HG02885 (cell line): ENCODE measurements around the gene CACNA1S.

Experiments
- ATAC-seq: cut with Tn5 transposase; IDR thresholded peaks from one replicate; pipeline ENCODE4 v1.9.1; 2021; ENCODE audit warnings: mild to moderate bottlenecking; ENCODE audit not compliant: unreplicated experiment, poor library complexity

CACNA1S gene

DNA sequence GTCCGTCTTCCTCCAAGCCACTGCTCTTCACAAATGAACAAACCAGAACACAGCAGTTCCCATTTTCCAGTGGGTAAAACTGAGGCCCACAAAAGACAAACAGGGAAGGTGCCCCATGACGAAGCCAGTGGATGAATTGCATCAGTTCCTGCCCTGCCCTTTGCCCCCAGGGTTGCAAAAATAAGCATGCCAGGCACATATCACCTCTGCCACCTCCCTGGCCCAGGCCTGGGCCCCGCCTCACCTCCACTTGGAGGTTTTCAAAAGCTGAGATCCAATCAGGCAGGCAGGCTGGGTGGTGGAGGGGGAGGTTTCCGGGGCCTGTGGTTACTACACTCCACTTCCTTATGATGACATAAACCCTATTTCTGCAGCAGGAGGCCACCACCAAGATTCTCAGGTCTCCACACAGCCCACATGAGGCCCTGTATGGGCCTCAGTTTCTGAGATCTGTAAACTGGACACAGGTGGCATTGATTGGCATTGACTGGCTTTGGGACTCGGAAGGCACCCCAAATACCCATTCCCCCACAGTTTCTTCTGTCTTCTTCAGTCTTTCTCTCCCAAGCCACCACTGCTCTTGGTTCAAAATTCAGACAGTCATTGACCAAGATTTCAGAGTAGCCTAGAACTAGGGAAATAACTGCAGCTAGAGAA, 92.8 kb downstream of the CACNA1S start:
- ATAC-seq, result peak; percentile 71

DNA sequence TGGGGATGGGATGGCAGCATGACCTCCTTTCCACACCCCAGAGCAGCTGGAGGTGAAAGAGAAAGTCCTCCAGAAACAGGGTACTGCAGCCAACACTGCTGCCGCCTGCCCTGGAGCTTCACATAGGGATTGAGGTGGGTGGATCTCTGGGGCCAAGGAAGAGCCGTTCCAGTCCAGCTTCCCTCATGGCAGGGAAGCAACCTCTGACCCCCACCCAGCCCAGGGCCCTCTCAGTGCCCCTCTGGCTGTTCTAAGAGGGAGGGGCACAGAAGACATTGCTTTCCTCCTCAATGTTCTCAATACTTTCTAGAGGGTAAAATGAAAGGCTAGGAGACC, 94.4 kb downstream of the CACNA1S start:
- no peak for ATAC-seq

DNA sequence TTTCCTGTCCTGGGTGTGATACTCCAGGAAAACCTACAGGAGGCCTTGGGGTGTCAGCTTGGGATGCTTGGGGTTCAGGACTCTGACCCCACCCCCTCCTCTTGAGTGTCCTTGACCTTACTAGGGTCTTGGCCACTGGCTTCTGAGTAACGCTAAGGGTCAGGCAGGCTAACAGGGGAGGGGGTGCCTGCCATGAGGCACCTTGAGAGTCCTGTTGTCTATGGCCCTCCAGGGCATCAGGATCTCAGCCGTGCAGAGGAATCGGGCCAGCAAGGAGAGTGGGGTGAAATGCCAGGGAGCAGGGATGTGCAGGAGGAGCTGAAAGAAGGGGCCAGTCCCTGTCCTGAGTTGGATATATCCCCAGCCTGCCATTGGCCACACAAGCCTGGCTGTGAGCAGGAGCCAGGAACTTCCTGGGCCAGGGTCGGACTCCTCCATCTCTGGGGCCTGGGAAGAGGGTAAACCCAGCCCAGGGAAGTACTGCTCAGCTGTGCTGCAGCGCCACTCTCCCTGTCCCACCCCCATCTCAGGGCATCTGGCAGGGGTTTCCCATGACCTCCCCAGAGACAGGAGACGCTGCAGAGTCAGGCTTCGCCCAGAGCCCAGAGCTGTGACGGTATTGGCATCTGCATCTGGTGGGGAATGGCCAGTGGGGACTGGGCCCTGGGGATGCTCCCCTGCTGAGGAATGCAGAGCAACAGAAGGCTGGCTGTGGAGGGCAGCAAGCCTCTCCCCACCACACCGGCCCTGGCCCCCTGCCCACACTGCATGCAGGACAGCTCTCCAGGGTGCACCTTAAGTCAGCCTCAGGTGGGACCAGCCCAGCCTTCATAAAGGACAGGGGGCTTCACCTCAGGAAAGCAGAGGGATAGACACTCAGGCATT, 95.0 kb downstream of the CACNA1S start:
- no peak for ATAC-seq

DNA sequence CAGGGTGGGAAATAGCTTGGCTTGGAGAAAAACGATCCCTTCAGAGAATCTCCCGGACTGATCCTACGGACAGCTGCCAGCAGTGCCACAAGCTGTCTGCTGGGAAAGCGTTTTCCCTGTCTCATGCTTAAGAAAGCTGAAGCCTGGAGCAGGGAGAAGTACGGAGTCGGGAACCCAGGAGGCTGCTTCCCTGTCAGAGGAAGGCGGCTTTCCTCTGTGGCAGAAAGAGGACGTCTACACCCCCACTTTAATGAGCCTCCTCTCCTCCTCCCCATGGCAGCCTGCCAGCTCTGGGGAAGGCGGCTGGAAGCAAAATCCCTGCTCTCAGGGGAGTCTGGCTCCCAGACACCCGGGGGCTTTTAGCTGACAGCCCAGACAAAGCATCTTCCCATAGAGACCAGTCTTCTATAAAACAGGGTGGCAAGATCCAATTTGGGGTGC, 96.0 kb downstream of the CACNA1S start:
- ATAC-seq, result no peak

DNA sequence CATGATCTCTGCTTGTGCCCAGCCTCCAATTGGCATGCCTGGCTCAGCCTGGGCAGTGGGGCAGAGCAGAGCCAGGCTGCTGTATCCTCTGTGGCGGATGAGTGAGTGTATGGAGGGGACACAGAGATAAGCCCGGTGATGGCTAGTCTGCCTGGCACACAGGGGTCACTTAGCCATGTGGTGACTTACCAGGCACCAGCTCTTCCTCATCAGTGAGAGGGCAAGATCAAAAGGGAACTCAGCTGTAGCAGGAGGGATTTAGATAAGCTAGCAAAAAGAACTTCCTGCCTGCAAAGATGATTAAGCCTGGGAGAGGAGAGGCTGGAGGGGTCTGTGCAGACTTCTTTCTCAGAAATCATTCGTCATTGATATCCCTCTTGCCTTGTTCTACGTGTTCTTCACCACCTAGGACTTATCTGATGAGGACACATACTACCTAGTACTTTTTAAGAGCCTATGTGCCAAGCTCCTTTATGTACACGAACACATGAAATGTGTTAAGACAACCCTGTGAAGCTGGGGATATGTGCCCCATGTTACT, 96.6 kb downstream of the CACNA1S start:
- no peak for ATAC-seq

DNA sequence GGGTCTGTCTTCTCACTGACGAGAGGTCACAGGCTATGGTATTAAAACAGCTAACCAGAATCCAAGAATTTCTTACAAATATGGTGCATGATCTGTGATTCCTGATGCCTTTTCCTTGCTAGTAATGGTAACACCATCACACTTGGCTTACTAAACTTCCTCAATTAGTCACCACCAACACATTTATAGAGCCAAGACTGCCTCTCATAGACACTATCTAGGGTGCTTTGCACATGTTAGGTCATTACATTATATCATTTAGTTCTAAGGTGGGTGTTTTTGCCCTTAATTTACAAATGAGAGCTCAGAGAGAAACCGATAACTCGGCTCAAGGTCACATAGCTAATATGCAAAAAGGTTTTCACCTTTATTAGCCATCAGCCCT, 97.4 kb downstream of the CACNA1S start:
- ATAC-seq, result no peak

DNA sequence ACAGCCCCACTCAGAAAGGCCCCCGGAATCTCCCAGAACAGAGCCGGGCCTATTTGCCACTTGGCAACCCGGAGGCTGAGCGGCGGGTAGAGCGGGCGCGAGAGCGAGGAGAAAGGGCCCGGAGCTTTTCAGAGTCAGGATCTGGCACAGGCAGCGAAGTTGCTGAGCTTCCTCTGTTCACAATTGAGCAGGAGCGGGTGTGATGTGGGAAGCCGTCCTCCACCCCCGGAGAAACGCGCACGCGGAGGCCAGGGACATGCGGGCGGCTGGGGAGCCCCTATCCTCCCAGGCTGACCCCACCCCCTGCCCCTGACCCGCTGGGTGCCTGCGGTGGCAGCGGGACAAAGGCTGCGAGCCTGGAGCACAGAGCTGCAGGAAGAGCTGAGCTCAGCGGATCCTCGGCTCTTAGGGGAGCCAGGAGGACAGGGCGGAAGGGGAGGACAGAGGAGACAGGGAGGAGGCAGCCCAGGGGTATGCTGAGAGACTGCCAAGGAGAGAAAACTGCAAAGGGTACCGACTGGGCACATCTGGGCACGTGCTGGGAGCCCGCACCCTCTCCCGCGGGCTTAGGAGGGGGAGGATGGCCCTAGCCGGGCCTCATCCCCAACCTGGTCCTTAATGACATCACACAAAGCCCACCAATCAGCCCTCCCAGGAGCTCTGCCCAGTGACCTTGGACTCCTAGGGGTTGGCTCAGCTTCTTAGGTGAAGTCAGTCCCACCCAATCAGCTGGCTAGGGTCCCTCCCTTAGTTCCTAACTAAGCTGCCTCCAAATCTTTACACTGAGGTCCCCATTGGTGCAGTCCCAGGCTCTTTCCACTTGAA, 98.0 kb downstream of the CACNA1S start:
- no peak for ATAC-seq

DNA sequence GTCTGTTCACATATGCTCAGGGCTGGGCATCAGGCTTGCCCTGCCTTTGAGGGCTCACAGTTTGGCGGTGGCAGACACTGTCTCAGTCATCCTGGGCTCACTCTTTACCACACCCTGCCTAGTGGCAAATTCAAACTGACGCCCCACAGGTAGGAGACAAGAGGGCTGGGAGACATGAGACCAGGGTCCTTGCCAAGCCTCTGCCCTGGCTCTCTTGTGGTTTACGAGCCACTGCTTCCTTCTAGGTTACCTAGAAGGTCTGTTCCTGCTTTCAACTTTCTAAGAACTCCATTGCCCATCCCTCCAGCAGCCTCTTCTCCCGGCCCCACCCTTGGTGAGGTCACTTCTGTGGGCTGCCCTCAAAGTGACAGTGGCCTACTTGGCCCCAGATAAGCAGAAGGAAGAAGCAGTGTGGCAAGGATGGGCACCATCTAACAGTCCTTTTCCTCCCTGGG, 99.2 kb downstream of the CACNA1S start:
- ATAC-seq, result no peak

DNA sequence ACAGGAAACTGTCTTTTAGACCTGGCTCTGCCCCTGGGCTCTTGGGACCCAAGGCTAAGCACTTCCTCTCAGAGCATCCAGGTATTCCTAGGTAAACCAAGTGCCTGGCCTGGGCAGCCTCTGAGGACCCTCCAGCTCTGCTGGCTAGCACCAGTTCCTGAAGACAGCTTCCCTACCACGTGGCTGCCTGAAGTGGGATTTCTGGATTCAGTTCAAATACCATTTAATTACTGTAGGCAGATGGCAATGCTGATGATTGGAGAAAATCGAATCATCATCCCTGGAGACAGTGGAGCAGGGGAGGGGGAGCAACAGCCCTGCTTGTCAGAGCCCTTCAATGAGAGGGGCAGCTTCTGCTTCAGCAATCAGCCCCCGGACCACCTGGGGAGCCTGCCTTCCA, 100.6 kb downstream of the CACNA1S start:
- ATAC-seq, result no peak

DNA sequence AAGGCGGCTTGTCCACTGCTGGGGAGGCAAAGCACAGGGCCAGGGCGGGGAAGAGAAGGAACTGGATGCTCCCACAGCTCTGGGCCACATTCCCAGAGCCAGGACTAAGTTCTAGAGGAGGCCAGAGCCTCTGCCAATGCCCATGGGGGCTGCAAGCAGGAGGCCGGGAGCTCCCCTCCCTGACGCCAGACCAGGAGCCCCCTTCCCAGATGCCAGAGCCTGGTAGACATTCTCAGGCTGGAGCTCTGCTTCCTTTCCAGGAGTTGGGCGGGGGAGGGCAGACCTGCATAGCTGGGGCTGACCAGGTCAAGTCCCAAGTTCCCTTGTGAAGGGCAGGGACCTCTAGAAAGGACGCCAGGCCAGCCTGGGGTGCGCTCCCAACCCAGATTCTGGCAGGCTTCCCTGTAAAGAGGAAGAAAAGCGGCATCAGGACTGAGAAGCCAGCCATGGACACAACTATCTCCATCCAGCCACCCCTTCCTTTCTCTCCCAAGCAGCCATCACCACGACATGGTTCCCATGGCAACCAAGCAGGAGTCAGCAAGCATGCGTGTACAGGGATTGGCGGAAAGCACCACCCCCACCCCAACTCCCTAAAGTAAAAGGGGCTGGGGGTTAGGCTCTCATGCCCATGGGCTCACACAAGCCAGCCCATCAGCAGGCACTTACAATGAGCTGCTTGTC, 102.1 kb downstream of the CACNA1S start:
- ATAC-seq, result no peak

DNA sequence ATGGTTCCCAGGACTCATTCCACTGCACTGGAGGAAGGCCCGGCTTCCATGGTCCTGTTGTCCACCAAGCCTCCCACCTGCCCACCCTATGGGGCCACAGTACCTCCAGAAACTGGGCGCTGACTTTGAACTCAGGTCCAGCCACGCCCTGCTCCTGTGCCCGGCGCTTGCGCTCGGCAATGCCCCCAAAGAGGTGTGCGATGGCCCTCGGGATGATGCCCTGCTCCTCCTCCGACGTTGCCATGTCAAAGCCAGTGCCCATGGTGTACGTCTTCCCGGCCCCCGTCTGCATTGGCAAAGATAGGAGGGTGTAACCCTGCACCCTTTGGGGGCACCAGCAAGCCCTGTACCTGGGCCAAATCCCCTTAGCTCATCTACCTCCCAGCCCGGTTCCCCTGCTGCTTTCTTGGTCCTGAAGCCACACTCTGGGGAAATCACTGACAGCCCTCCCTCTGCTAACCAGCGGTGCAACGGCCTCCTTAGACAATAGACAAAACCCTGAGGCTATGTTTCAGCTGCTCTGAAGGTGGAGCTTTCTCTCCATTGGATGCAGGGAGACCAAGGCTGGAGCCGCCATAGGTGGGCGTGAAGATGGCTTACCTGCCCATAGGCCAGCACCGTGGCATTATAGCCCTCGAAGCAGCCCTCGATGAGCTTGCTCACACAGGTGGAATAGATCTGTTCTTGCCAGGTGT, 103.4 kb downstream of the CACNA1S start:
- no peak for ATAC-seq

DNA sequence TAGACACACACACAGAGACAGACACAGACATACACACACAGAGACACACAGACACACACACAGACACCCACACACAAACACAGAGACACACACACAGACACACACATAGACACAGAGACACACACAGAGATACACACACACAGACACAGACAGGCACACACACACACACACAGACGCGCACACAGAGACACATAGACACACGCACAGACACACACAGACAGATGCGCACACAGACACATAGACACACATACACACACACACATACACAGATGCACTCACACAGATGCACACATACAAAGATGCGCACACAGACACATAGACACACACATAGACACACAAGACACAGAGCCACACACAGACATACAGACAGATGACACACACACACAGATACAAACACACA, 104.7 kb downstream of the CACNA1S start:
- ATAC-seq, result no peak

DNA sequence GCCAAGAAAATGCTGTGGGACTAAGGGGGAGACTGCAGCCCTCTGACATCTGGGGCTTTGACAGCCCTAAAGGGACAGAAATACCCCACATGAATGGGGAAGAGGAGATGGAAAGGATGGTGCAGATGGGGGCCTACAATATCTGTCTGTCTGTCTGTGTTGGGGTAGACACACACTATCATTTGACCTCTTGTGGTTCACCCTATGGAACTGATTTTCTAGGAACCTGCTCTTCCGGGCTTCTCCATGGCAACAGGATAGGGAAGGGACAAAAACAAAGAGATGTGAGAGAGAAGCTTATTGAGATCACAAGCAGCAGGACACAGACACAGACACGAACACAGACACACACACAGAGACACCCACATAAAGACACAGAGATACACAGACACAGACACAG, 105.8 kb downstream of the CACNA1S start:
- no peak for ATAC-seq

DNA sequence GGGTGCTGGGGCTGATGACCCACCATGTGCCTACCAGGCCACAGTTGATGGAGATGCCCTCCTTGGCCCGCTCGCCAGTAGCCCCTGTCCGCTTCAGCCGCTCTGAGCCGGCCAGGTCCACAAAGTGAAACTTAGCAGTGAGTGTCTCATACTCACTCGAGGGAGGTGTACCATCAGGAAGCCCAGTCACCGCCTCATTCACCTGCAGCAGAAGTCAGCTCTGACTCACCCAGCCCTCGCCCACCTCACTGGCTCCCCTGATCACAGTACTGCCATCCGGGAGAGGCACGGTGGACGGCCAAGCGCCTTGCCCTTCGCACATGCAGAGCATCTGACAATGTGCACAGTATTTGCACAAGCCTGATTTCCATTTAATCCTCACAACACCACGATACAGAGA, 107.5 kb downstream of the CACNA1S start:
- ATAC-seq, result no peak

DNA sequence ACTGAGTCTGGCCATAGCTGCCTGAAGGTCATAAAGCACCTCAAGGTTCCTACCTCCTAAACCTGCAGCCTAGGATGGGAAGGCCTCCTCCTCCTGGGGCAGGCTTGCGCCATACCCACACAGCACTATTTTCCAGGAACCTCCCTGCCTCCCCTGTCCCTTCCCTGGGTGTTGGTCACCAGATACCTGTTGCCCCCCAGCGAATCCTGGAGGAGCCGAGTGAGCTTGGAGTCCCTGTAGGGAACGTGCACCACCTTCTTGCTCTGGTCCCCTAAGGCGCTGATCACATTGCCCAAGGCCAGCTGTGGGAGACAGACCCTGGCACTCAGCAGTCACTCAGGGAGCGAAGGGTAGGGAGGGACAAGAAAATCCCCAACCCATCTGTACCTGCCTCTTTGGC, 108.1 kb downstream of the CACNA1S start:
- ATAC-seq, result no peak

DNA sequence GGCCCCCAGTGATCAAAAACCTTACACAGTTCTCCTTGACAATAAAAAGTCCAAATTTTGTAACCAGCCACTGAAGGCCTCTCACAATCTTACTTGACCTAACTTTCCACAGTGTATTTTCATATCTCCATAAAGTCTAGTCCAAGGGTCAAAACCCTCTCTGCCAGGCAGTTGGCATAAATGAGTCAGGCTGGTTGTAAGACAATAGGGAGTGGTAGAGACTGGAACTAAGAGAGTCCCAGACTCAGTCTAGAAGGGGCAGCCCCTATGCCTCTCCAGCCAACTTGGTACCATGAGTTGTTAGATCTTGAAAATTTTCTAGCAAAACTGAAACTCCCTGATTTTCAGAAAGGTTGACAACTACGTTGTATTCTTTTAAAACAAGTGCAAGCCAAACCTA, 109.7 kb downstream of the CACNA1S start:
- ATAC-seq, result no peak

DNA sequence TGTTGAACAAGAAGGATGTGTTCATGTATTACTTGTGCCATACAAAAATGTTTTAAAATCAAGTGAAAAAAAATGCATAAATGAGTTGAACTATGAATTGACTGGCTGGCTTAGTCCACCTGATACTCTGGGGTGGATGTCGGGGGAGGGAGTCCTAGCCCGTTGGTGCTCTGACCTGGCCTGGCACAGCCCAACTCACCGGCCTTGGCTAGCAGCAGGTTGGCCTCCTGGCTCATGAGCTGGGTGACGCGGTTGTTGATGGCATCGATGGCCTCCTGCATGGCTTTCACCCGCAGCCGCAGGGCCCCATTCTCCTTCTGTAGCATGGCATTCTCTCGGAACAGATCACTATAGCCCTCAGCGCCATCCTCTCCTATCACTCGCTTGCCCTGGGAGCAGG, 110.3 kb downstream of the CACNA1S start:
- ATAC-seq, result no peak

DNA sequence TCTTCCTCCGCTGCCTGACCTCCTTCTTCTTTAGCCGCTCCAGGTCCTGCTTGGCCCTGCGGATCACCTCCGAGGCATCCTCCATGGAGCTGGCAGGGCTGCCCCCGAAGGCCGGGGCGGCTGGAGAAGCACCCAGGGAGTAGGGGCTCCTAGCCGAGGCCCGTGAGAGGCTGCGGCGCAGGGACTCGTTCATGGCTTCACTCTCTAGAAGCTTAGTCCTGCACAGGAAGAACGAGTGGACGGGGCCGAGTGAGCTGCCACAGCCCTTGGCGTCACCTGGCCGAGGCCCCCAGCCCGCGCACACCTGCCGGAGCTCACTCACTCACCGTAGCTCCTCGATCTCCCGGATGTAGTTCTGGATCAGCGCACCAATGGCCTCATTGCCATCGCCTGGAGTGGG, 111.8 kb downstream of the CACNA1S start:
- ATAC-seq, result no peak

DNA sequence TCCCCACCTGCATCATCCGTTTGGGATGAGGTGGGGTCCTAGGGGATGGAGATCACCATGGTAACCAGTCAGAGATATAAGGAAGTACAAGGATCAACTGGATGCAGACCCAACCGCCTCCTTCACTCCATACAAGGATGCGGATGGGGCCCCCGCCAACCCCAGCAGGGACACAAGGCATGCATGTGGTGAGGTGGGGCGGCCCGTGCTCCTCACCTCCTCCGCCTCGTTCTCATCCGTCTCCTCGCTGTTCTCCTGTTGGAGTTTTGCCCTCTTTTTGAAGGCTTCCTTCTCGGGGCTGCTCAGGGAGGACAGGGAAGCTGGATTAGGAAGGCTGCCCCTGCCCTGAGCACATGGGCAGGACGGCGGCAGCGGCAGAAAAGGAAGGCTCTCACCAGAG, 112.6 kb downstream of the CACNA1S start:
- ATAC-seq, result no peak

DNA sequence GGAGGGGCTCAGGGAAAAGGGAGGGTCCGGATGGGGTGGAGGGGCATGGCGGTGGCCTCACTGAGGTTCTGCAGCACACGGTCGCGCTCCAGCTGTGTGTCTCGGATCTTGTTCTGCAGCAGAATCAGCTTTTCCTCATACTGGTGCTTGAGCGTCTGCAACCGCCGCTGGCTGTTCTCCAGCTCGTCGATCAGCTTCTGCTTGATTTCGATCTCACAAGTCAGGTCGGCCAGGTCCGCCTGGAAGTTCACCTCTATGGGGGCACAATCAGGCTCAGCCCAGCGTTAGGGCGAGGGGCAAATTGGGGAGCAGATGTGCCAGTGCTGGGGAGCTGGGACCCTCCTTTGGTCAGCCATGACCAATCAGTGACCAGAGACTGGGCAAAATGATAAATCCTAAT, 113.9 kb downstream of the CACNA1S start:
- no peak for ATAC-seq
